ENCODE measurements around the gene KAZN.

The KAZN gene

GRCh38 chr1:14713077-14713476, 114.6 kb downstream of the KAZN start:
- H3K27me3 ChIP-seq (replicated peaks; ENCODE audit: control insufficient read depth, insufficient read depth, low read length): peaks cover 2% of the 10 kb centered on the region; the same call in 1 of the 2 replicates
- no peak for DNase-seq (ENCODE audit: extremely low read depth, insufficient read length)
- TF ChIP-seq, protein P1, sequence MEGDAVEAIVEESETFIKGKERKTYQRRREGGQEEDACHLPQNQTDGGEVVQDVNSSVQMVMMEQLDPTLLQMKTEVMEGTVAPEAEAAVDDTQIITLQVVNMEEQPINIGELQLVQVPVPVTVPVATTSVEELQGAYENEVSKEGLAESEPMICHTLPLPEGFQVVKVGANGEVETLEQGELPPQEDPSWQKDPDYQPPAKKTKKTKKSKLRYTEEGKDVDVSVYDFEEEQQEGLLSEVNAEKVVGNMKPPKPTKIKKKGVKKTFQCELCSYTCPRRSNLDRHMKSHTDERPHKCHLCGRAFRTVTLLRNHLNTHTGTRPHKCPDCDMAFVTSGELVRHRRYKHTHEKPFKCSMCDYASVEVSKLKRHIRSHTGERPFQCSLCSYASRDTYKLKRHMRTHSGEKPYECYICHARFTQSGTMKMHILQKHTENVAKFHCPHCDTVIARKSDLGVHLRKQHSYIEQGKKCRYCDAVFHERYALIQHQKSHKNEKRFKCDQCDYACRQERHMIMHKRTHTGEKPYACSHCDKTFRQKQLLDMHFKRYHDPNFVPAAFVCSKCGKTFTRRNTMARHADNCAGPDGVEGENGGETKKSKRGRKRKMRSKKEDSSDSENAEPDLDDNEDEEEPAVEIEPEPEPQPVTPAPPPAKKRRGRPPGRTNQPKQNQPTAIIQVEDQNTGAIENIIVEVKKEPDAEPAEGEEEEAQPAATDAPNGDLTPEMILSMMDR (IDR thresholded peaks at IDR 0.05; ENCODE audit: insufficient read depth, low read length, poor library complexity, severe bottlenecking): no peak
- no peaks in the 10 kb centered on the region for H3K36me3 ChIP-seq (ENCODE audit: control insufficient read depth, insufficient read depth, low read length)
- H3K4me3 ChIP-seq (replicated peaks; ENCODE audit: low read depth, low read length): no peak overlapping the region

GRCh38 chr1:14715266-14715665, 116.8 kb downstream of the KAZN start:
- Histone ChIP-seq H3K27me3 (replicated peaks; ENCODE audit: control insufficient read depth, insufficient read depth, low read length) (peaks cover 2% of the 10 kb centered on the region; the same call in 1 of the 2 replicates), H3K4me3 (replicated peaks; ENCODE audit: low read depth, low read length) (no peak overlapping the region), H3K36me3 (ENCODE audit: control insufficient read depth, insufficient read depth, low read length) (no peaks in the 10 kb centered on the region)
- TF ChIP-seq, protein P1 (IDR thresholded peaks at IDR 0.05; ENCODE audit: insufficient read depth, low read length, poor library complexity, severe bottlenecking): no peak
- no peak for DNase-seq (ENCODE audit: extremely low read depth, insufficient read length)

DNA sequence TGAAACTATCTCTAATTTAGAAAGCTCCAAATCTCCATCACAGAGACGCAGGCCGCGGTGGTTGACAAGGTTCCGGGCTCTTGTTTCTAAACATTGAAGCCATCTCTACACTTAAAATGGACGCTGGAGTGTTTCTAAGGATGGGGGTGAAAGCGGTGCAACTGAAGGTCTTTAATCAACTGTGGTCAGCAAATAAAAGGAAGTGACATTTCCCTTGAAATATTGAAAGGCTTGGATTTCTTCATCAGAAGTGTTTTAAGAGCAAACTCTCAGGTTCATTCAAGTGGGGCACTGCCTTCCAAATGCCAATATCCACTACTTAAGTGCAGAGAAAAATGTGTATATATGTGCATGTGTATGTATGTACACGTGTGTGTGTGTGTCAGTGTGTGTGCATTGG, 117.3 kb downstream of the KAZN start:
- DNase-seq (ENCODE audit: extremely low read depth, insufficient read length): no peak
- Histone ChIP-seq H3K4me3 (replicated peaks; ENCODE audit: low read depth, low read length) (no peak overlapping the region), H3K27me3 (replicated peaks; ENCODE audit: control insufficient read depth, insufficient read depth, low read length) (0 out of 2 replicates have a peak, but pooled peaks cover 2% of the 10 kb centered on the region), H3K36me3 (ENCODE audit: control insufficient read depth, insufficient read depth, low read length) (no peaks in the 10 kb centered on the region)
- TF ChIP-seq, protein P1 (IDR thresholded peaks at IDR 0.05; ENCODE audit: insufficient read depth, low read length, poor library complexity, severe bottlenecking): no peak

DNA sequence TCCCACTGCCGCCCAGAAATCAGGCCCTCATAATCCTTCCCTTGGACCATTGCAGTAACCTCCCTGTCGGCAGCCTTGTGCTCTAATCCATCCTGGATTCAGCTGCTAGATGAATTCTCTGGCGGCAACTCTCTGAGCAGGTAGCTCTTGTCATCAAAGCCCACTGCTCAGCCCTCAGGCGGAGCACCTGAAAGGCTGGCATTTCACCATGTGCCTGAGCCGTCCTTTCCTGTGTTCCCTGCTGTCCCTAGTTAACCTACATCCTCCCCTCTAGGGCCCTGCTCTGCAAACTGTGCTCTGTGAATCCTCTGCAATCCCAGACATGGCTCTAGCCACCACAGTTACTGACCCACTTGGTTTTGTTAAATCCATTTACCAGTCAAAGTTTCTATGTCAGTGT, 118.0 kb downstream of the KAZN start:
- TF ChIP-seq, protein P1 (IDR thresholded peaks at IDR 0.05; ENCODE audit: insufficient read depth, low read length, poor library complexity, severe bottlenecking): no peak
- Histone ChIP-seq H3K4me3 (replicated peaks; ENCODE audit: low read depth, low read length) (no peak overlapping the region), H3K27me3 (replicated peaks; ENCODE audit: control insufficient read depth, insufficient read depth, low read length) (0 out of 2 replicates have a peak, but pooled peaks cover 2% of the 10 kb centered on the region), H3K36me3 (ENCODE audit: control insufficient read depth, insufficient read depth, low read length) (no peaks in the 10 kb centered on the region)
- no peak for DNase-seq (ENCODE audit: extremely low read depth, insufficient read length)

DNA sequence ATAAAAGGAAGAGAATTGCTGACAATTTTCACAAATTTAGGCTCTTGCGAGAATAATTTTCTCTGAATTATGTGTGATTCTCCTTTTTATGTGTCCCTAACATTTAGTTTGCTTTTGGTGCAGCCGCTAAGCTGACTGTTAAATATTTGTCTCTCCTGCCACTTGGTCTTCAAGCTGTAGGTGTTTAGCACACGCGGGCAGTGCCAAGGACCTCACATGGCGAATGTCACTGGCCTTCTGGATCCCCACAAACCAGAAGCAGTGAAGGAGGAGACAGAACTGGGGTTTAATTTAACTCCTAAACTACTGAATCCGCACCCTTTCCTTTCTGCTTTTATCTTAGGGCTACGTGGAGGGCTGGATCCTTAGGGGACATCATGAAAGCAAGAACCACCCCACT, 120.0 kb downstream of the KAZN start:
- Histone ChIP-seq H3K4me3 (replicated peaks; ENCODE audit: low read depth, low read length) (no peak overlapping the region), H3K36me3 (ENCODE audit: control insufficient read depth, insufficient read depth, low read length) (no peaks in the 10 kb centered on the region), H3K27me3 (replicated peaks; ENCODE audit: control insufficient read depth, insufficient read depth, low read length) (0 out of 2 replicates have a peak, but pooled peaks cover 2% of the 10 kb centered on the region)
- TF ChIP-seq, protein P1 (IDR thresholded peaks at IDR 0.05; ENCODE audit: insufficient read depth, low read length, poor library complexity, severe bottlenecking): no peak
- DNase-seq (ENCODE audit: extremely low read depth, insufficient read length): no peak

DNA sequence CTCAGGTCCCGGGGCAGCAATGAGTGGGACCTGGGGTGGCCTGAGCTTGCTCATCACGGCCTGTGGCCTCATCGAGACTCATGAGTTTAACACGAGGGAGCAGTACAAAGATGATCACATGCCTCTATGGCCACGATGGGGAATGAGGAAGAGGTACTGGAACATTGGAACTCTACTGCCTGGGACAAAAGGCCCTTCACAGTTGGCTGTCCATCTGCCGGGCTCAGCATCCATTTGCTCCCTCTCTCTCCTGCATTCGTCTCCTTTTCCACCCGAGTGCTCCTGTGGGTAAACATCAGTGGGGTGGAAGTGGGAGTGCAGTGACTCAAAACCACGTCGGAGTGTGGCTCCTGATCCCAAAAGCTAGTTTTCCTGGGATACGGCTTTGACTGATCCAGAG, 124.9 kb downstream of the KAZN start:
- no peaks in the 10 kb centered on the region for H3K36me3 ChIP-seq (ENCODE audit: control insufficient read depth, insufficient read depth, low read length)
- TF ChIP-seq, protein P1 (IDR thresholded peaks at IDR 0.05; ENCODE audit: insufficient read depth, low read length, poor library complexity, severe bottlenecking): no peak
- H3K27me3 ChIP-seq (replicated peaks; ENCODE audit: control insufficient read depth, insufficient read depth, low read length): no peaks in the 10 kb centered on the region; the same call in 1 of the 2 replicates
- no peak overlapping the region for H3K4me3 ChIP-seq (replicated peaks; ENCODE audit: low read depth, low read length)
- no peak for DNase-seq (ENCODE audit: extremely low read depth, insufficient read length)
